ENCODE results near the gene IRAK1.

Gene IRAK1

DNA sequence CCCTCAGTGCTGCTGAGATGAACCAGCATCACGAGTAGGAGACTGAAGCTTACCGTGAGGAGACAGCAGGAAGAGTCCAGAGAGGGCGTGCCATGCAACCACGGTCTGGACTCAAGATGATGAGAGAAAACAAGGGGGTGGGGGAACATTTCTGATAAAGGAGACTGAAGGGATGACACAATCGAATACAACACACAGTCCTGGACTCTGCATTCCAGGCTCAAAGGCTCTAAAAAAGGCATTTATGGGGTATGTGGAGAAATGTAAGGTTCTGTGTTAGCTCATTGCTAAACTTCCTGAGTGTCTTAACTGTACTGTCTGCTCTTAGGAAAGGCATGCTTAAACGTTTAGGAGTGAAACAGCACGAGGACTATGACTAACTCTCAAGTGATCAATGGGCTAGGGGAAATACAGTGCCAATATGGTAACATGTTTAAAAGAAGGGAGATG, 20.6 kb upstream of the IRAK1 start:
- no peak for DNase-seq

DNA sequence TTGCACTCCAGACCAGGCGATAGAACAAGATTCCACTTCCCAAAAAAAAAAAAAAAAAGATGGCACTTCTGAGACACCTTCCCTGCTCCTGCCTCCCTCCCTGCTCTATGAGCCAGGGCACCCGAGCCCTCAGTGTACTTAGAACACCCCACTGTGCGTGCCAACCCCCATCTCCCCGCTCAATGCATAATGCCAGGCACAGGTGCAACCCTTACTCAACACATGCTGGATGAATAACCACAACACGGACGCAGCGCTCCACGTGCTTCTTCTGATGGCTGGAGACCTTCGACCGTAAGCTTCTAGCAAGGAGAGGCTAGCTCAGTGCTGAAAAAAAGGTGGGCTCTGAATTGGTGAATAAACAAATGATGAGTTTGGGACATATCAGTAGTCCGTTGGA, 19.9 kb upstream of the IRAK1 start:
- no peak for DNase-seq

DNA sequence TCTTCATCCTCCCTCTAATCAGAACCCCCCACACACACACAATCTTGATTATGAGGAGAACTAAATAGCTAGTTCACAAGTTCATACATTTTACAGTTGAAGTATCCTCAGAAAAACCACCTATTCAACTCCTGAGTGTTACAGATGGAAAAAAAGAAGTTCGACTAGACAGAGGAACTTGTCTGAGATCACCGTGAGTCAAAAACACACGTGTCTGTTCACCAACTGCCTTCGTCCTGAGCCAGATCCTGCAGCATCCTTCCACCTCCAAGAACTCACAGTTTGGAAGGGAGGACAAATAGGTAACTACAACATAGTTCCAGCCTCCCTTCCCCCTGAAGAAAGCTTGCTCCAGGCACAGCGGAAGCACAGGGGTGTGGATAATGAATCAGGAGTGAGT, 19.0 kb upstream of the IRAK1 start:
- no peak for DNase-seq

DNA sequence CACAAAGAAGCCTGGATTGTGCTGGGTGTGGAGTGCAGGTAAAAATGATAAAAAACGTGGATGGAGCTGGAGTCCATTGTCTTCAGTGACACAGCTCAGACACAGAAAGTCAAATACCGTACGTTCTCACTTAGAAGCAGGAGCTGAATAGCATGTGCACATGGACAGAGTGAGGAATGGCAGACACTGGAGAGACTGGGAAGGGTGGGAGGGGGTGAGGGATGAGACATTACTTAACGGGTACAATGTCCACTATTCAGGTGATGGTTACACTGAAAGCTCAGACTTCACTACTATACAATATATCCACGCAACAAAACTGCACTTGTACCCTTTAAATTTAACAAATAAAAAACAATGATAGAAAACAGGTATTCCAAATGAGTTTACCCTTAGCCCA, 18.1 kb upstream of the IRAK1 start:
- DNase-seq = no peak

DNA sequence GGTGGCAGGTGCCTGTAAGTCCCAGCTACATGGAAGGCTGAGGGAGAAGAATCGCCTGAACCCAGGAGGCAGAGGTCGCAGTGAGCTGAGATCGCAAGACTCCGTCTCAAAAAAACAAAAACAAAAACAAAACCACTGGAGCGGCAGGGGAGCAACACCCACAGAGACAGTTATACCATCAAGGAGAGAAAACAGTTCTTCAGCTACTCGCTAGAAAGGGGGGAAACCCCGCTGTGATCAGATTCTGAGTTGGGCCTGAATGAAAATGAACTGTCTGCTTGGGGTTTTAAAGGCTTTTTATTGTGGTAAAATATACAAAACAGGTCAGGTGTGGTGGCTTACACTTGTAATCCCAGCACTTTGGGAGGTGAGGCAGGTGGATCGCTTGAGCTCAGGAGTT, 16.8 kb upstream of the IRAK1 start:
- DNase-seq = no peak

DNA sequence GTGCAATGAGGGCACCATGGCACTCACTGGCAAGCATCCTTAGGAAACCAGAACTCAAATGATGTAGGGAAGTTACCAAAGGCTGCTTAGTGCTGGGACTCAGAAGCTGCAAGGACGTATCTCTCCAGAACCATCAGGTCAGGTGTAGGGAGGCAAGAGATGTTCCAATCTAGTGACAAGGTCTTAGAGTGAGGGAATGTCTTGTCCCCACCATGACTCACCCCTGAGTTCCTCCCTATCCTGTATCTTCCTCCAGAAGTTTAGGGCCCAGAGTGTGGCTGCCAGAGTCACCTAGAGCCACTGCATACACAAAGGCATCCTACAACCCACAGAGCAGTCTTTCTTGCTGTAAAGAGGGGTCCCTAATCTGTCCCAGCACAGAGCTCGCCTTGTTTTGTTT, 14.1 kb upstream of the IRAK1 start:
- DNase-seq = no peak

DNA sequence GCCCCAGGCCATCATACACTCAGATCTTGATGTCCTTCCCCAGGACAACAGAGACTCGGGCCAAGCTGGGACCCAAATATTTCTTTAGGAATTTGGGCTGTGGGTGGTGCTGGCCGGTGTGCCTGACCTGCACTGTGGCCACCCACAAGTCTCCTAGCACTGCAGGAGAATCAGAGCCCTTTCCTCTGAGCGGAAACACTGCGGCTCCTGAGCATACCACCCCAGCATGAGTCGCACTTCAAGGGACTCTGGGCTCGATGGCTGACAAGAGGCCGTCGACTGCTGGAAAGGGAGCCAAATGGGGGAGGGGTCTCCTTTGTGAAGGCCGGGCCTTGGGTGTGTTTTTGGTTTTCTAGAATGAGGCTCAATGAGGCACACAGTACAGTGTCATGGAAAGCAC, 13.0 kb upstream of the IRAK1 start:
- no peak for DNase-seq

DNA sequence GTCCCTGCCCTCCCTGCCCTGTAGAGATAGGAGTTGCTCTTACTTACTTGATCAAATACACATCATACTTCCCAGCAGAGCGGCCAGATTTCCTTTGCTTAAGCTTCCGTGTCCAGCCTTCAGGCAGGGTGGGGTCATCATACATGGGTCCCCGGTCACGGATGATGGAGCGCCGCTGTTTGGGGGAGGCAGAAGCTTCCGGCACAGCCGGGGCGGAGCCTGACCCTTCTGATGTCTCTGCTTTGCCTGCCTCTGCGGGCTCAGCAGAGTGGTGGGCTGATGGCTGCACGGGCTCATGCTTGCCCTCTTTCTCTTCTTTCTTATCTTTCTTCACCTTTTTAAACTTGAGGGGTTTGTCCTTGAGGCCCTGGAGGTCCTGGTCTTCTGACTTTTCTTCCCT, 12.5 kb upstream of the IRAK1 start:
- DNase-seq = no peak

DNA sequence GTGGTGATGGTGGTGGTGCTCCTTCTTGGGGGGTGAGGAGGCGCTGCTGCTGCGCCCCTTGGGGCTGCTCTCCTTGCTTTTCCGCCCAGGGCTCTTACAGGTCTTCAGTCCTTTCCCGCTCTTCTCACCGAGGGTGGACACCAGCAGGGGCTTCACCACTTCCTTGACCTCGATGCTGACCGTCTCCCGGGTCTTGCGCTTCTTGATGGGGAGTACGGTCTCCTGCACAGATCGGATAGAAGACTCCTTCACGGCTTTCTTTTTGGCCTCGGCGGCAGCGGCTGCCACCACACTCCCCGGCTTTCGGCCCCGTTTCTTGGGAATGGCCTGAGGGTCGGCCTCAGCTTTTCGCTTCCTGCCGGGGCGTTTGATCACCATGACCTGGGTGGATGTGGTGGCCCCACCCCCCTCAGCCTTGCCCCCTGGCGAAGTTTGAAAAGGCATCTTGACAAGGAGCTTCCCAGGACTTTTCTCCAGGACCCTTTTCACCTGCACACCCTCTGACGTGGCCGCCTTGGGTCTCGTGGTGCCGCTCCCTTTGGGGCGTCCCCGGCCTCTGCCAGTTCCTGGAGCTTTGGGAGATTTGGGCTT, 11.1 kb upstream of the IRAK1 start:
- DNase-seq = no peak

DNA sequence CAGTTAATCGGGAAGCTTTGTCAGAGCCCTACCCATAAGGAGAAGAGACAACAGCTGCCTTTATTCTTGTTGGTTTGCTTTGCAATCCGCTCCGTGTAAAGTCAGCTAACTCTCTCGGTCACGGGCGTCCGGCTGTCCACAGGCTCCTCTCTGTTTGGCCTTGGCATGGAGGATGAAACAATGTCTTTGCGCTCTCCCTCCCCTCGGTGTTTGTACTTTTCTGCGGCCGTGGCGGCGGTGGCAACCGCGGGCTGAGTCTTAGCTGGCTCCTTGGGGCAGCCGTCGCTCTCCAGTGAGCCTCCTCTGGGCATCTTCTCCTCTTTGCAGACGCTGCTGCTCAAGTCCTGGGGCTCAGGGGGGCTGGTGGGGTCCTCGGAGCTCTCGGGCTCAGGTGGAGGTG, 10.6 kb upstream of the IRAK1 start:
- no peak for DNase-seq

DNA sequence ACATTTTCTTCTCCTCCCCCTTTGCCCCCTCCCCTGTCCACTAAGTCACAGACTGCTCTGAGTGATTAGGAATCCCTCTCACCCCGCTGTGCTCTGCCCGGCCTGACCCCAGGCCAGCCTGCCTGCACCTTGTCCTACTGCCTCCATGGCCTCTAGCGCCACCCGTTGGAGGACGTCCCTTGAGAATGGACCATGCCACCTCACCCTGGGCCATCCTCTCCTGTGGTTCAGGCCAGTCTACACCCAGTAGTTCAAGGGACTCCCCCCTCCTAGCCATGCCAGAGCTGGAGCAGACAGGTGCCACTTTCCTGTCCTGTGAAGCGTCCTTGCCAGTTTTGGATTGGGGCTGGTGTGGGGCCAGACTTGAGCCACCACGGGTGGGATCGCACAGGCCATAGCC, 9.7 kb upstream of the IRAK1 start:
- DNase-seq = no peak

DNA sequence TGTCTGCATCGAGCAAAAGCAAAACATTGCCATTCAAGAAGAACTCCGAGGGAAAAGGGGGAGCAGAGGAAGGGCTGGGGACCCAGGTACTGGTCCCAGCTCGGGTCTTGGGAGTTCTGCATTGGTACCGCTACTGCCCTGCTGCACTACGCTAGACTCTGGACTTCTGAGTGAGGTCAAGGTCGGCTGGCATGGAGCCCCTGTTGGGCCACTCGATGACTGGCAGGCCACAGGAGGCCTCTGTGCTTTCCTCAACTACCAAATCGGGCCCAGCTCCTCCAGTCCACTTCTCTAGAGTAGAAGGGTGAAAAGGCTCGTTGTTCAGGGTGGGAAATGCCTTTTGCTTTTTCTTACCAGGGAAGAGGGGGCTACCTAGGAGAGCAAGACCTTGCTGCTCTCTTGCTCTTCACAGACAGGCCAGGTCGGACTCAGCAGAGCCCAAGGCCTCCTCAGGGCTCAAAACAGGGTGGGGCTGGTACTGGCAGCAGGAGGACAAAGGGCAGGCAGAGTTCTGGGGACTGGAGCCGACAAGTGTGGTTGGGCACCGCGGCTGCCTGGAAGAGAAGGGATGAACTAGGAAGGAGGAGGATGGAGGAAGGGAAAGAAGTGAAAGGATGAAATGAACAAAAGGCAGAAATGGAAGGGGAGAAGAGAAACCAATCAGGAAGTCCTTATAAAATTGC, 8.9 kb upstream of the IRAK1 start:
- DNase-seq = no peak

DNA sequence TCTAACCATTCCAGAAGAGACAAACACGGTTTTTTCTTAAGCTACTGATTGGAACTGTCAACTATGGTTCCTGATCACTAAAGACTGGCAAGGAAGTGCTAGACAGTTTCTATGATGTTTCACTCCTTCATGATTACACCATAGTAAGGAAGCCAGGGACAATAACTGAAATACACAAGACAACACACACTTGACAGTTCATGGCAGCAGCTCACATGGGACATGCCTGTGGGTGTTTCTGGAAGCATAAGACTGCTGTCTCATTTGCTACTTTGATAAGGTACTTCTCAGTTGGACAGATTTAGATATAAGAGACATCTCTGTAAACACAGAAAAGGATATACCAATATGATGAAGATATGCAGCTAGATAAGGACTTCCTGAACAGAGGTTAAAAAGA, 8.3 kb upstream of the IRAK1 start:
- DNase-seq = no peak

DNA sequence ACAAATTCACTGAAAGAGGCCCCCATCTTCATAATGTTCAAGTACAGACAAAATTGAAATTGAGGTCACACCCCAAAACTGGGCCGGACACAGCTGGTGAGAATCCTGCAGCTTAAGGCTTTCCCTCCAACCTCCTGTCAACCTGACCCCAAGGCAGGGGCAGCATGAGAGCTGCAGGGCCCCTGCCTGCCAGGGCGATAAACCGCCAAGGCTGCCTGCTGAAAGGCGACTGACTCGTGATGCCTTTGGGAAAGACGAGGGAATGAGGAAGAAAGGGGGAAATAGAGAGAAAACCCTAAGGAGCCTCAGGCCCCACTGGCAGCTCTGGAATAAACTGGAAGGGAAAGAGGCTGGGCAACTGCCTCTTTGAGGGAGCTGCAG, 7.3 kb upstream of the IRAK1 start:
- no peak for DNase-seq

DNA sequence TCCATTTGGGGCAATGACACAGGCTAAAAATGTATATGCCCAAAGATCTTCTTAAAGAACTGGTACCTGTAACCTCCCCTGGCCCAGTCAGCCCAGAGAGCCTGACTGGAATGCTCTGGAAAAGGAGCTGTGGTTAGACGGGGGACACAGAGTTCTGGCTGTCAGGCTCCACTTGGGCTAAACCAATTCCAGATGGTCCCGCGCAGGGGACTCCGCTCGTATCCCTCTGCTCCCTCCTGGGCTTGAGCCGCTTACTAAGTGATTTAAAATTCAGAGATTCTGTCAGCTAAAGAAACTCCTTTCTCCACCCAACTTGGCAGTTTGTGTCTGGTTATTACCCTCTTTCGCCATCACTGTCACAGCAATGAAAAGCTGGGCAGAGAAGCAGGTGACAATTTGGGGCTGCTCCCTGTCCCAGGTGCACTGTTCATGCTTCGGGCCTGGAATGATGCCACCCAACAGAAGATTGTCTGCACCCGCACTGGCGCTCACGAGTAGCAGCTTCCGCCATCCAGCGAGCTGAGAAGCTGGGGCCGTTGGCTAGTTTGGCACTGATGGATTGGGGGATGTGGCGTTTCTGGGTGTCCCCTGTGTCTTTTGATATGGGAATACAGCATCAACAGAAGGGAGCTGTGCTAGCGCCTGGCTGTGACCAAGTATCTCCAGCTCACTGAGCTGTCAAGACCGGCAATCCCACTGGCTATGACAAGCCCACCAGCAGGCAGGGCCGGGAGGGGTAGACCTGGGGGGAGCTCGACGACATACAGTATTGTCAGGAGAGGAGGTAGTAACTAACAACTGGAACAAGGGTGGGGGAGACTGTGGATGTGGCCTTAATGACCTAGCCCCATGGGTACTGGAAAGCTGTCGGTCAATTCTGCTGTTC, 6.7 kb upstream of the IRAK1 start:
- no peak for DNase-seq

DNA sequence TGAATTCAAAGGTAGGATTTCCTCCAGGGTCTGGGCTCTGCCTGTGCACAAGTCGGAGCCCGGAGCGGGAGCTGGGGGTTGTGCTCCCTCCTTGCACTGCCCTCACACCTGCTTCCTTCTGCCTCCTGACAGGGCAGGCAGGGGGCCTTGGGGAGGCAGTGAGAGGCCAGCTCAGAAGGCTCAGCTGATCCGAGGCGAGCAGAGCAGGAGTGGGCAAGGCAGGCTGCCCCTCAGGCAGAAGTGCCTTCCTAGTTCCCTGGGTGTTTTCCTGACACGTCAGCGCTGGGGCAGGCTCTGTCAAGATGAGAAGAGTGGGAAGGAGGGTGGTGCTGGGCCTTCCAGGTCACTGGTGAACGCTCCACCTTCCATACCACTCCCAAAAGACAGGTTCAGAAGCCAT, 5.5 kb upstream of the IRAK1 start:
- DNase-seq = no peak

DNA sequence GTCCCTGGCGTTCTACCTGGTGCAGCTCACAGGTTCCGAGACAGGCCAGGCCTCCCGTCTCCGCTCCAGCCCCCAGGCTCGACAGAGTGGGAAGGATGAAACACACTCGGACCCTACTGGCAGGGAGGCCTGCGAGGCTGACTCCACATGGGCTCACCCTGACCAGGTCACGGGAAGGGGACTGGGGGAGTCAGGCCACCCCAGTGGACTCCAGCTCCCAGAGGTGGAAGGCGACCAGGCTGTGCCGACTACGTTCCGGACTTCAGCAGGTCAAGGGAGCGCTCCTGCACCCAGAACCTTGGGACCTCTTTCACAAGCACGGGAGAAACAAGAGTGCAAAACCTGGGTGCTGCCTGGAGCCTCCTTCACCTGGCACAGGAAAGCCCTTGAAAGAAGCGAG, 4.6 kb upstream of the IRAK1 start:
- no peak for DNase-seq

DNA sequence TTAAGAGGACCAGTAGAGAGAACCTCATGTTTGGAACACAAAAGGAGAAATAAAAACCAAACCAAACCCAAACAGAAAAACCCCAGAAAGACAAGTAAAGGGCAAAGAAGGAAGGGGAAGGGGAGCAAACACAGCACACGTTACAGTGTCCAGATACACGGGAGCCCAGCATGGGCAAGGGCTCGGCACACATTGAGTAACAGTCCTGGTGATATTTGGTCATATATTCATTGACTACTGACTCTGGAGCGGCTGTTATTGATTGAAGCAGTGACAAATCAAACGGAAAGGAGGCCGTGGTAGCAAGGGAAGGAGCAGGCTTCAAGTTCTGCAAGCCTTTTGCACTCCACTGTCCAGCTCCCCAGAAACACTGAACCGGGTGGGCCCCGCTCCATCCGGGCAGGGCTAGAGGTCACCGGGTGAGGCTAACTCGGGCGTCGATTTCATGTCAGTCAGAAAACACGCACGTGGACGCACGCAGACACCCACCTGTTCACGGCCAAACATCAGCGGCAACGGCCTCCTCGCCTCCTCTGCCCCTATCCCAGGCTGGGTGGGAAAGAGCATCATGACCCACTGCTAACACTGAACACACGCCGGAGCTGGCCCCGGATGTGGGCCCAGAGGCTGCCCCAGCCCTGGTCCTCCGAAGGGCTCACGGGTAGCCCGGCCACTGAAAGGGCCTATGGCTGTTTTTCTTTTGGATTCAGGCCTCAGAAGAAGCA, 3.7 kb upstream of the IRAK1 start:
- DNase-seq = no peak

DNA sequence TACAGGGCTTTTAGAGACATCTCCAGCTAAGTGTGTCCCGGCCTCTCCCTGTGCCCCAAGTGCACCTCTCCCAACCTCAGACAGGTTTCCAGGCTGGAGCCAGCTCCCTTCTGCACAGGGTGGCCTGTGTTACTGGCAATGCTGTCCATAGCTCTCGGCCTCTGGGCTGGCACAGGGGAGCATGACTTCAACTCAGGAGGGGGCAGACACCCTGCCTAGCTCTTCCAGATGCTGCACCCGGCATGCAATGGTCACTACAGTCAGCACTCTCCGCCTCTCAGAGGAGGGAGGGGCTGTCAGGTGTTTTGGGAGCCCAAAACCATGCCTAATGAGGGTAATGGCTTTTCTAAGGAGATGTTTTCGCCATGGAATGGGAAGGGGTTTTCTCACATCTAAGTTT, 2.4 kb upstream of the IRAK1 start:
- DNase-seq = no peak

DNA sequence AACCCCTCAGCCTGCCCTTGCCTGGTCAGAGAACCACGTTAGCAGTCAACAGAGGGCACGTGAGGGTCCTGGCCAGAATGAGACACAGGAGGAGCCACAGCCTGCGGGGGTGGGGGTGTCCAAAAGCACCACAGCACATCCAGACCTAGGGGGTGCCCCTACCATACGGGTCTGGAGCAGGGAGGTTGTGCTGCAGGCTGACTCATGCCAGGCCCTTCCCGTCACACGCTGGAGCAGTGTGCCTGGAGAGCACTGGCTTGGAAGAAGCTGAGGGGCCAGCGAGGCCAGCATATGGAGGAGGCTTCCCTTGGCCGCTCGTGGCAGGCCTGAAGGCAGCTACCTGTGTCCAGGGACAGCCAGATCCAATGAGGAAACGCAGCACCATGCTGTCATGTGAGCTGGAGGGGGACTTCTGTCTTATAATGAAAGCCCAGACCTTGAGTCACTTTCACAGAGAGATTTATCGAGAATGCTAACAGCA, 1.5 kb upstream of the IRAK1 start:
- DNase-seq = no peak

DNA sequence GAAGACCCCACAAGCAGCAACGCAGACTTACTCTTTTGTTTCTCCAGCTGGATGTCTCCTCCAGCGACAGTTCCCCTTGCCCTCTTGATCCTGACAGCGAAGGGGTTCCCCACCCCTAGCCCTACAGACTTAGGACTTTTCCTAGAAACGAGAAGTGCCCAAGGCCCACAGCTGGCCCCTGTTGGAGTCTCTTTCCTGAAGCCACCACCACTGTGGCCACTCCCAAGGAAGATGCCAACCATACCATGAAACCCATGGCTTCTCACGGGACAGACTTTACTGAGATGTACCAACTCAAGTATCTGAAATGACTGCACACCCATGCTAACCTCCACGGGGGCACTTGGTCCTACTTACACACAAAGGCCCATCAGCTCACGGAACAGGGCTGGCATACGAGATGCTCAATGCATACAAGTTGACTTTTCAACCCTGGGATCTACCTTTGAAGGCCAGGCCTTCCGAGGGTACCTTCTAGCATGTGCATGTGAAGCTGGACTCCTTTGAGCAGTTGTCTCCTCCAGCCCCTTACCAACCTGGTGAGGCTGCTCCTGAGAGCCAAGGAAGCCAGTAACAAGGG, 924 bp upstream of the IRAK1 start:
- DNase-seq = no peak

DNA sequence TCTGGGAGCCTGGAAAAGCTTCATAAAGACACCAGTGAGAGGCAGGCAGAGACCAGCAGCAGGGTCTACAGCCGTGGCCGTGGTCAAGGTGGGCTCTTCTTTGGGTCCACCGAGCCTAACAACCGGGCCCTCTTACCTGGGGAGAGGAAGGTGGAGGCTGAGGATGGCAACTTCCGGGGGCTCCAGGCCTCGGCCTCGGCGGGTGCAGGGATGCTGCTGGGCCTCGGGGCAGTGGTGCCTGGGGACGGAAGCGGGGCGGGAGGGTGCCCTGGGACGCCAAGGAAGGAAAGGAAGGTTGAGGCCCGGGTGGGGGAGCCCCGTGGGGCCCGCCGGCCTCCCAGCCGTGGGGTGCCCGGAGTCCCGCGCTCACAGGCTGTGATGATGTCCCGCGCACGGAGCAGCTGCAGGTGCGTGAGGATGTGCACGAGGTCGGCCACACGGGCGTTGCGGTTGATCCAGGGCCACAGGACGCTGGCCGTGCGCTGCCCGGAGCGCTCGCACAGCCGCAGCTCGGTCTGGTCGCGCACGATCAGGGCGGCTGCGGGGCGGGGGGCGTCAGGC, 561 bp downstream of the IRAK1 start:
- DNase-seq = no peak
